Vagina (tissue), 2 donors: Measurements from ENCODE around the gene SHISA6. TPM values are rescaled to one million over a fixed set of nuclear protein-coding genes. Genes with fewer than 3 reads are reported as not detected.

Source experiments
- DNase-seq, 2 donors: peaks; one replicate each; pipeline ENCODE4 v3.0.0-alpha.2; 2017; ENCODE audit errors: extremely low spot score in 2 of 2
- H3K27ac ChIP-seq: fragments of 200-600 bp; sonication (generic); one replicate; pipeline ENCODE4 v1.5.1; 2019
- H3K27me3 ChIP-seq: fragments of 200-600 bp; sonication (generic); one replicate; pipeline ENCODE4 v1.5.1; 2019
- H3K36me3 ChIP-seq, 2 donors: fragments of 200-600 bp; sonication (generic); one replicate each; pipeline ENCODE4 v1.5.1; 2017 to 2019
- H3K4me1 ChIP-seq: fragments of 200-600 bp; sonication (generic); one replicate; pipeline ENCODE4 v1.5.1; 2019
- H3K4me3 ChIP-seq, 2 donors: fragments of 200-600 bp; sonication (generic); 1 replicate in 1 of 2; 2 replicates in 1 of 2; pipeline ENCODE4 v1.5.1; 2016 to 2019
- H3K9me3 ChIP-seq: fragments of 200-600 bp; sonication (generic); one replicate; pipeline ENCODE4 v1.5.1; 2019
- CTCF ChIP-seq, 3 experiments: fragments of 450-650 bp in 2 of 3; fragments of 200-600 bp in 1 of 3; sonication (generic) in 1 of 3; IDR thresholded peaks; one replicate each; pipeline ENCODE4 v1.5.1; 2017 to 2019; ENCODE audit warnings: antibody characterized with exemption in 3 of 3, mild to moderate bottlenecking in 2 of 3, moderate library complexity in 2 of 3
- POLR2A ChIP-seq, 2 donors: fragments of 450-650 bp; IDR thresholded peaks; one replicate each; pipeline ENCODE4 v1.6.1; 2017; ENCODE audit warnings: antibody characterized with exemption in 2 of 2, mild to moderate bottlenecking in 2 of 2, moderate library complexity in 2 of 2
- POLR2AphosphoS5 ChIP-seq, 2 donors: sonication (generic); formaldehyde crosslinking; IDR thresholded peaks; one replicate each; pipeline ENCODE4 v1.9.0; 2017; ENCODE audit warnings: antibody characterized with exemption in 2 of 2, mild to moderate bottlenecking in 2 of 2, low read depth in 1 of 2; ENCODE audit not compliant: insufficient read depth in 1 of 2
- intact Hi-C: fragments of 100-400 bp; cut with DNase I; formaldehyde crosslinking; loops from one replicate; pipeline ENCODE4 v1.15.1; 2023
- total RNA-seq: library from RNA; depleted of rRNA; stranded (reverse); fragments of >200 nt; gene quantifications from one replicate; pipeline ENCODE4 v1.2.3, GENCODE V29; 2016

The SHISA6 gene
- total RNA-seq, 1 donor from 2014 or later, result 1.5 TPM

- H3K4me3 ChIP-seq, result no peak overlapping the region
- TF ChIP-seq POLR2AphosphoS5 (IDR thresholded peaks at IDR 0.05; ENCODE audit: insufficient read depth in 1 of 2, low read depth in 1 of 2) (no peak), POLR2A (IDR thresholded peaks at IDR 0.05) (no peak), CTCF (IDR thresholded peaks at IDR 0.05) (no peak)
- no peaks in the 10 kb centered on the region for H3K9me3 ChIP-seq
- intact Hi-C loops, result no loop called here
- no peaks in the 10 kb centered on the region for H3K27me3 ChIP-seq
- DNase-seq, result peak in 1 of 2 donors; percentile 70
- no peaks in the 10 kb centered on the region for H3K36me3 ChIP-seq
- H3K27ac ChIP-seq, result no peak overlapping the region
- H3K4me1 ChIP-seq, result no peaks in the 10 kb centered on the region
Observed at GRCh38 chr17:11272191-11272590, 31.2 kb downstream of the SHISA6 start.

GRCh38 chr17:11273596-11273995 lies 32.6 kb downstream of the SHISA6 start:
- H3K4me1 ChIP-seq, result no peaks in the 10 kb centered on the region
- no peaks in the 10 kb centered on the region for H3K36me3 ChIP-seq
- intact Hi-C loops, result no loop called here
- no peaks in the 10 kb centered on the region for H3K9me3 ChIP-seq
- H3K27me3 ChIP-seq, result peaks cover 3% of the 10 kb centered on the region
- peak in 1 of 2 donors; percentile 58 for DNase-seq
- TF ChIP-seq POLR2AphosphoS5 (IDR thresholded peaks at IDR 0.05; ENCODE audit: insufficient read depth in 1 of 2, low read depth in 1 of 2), result no peak
- TF ChIP-seq CTCF (IDR thresholded peaks at IDR 0.05), result no peak
- no peak for TF ChIP-seq POLR2A (IDR thresholded peaks at IDR 0.05)
- no peak overlapping the region for H3K27ac ChIP-seq
- no peak overlapping the region for H3K4me3 ChIP-seq

- Histone ChIP-seq H3K9me3 (no peaks in the 10 kb centered on the region), H3K4me3 (no peak overlapping the region), H3K4me1 (no peaks in the 10 kb centered on the region), H3K27ac (no peak overlapping the region), H3K27me3 (peaks cover 3% of the 10 kb centered on the region), H3K36me3 (no peaks in the 10 kb centered on the region)
- intact Hi-C loops, result no loop called here
- TF ChIP-seq POLR2AphosphoS5 (IDR thresholded peaks at IDR 0.05; ENCODE audit: insufficient read depth in 1 of 2, low read depth in 1 of 2) (no peak), CTCF (IDR thresholded peaks at IDR 0.05) (no peak), POLR2A (IDR thresholded peaks at IDR 0.05) (no peak)
- peak in 1 of 2 donors; percentile 77 for DNase-seq
Observed at GRCh38 chr17:11274106-11274505, 33.1 kb downstream of the SHISA6 start.

- DNase-seq, result peak in 1 of 2 donors; percentile 25
- TF ChIP-seq CTCF (IDR thresholded peaks at IDR 0.05), result no peak
- no peak for TF ChIP-seq POLR2AphosphoS5 (IDR thresholded peaks at IDR 0.05; ENCODE audit: insufficient read depth in 1 of 2, low read depth in 1 of 2)
- no peak for TF ChIP-seq POLR2A (IDR thresholded peaks at IDR 0.05)
- no peak overlapping the region for H3K27ac ChIP-seq
- H3K9me3 ChIP-seq, result no peaks in the 10 kb centered on the region
- H3K36me3 ChIP-seq, result no peaks in the 10 kb centered on the region
- H3K27me3 ChIP-seq, result peaks cover 3% of the 10 kb centered on the region
- no peak overlapping the region for H3K4me3 ChIP-seq
- no peaks in the 10 kb centered on the region for H3K4me1 ChIP-seq
- intact Hi-C loops, result no loop called here
Observed at GRCh38 chr17:11276486-11276885, 35.5 kb downstream of the SHISA6 start.

GRCh38 chr17:11278186-11278991 lies 37.4 kb downstream of the SHISA6 start:
- TF ChIP-seq POLR2A (IDR thresholded peaks at IDR 0.05) (no peak), POLR2AphosphoS5 (IDR thresholded peaks at IDR 0.05; ENCODE audit: insufficient read depth in 1 of 2, low read depth in 1 of 2) (no peak), CTCF (IDR thresholded peaks at IDR 0.05) (no peak)
- no peaks in the 10 kb centered on the region for H3K36me3 ChIP-seq
- intact Hi-C loops, result no loop called here
- H3K4me1 ChIP-seq, result no peaks in the 10 kb centered on the region
- DNase-seq, result peak; percentile 34 to 80
- no peak overlapping the region for H3K4me3 ChIP-seq
- H3K27ac ChIP-seq, result no peak overlapping the region
- peaks cover 3% of the 10 kb centered on the region for H3K27me3 ChIP-seq
- H3K9me3 ChIP-seq, result no peaks in the 10 kb centered on the region
